ENCODE results near the gene UTRN.

DNA sequence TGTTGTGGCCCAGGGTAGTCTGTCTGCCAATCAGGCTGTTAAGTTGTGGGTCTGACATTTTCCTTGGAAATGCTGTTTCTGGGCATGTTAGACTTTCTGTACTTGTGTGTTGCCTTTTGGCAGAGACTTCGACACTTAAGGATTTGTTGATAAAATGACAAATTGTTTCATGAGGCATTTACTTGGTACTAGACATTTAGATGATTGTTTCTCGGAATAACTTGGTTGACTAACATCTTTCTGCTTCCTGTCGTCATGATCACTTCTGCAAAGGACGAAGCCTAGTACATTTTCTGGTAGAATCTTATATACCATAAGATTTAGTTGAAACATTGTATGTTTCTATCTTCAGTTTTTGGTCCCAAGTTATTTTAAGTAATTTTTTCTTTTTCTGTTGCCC, 34.1 kb downstream of the UTRN start:
- TF ChIP-seq, protein P1, sequence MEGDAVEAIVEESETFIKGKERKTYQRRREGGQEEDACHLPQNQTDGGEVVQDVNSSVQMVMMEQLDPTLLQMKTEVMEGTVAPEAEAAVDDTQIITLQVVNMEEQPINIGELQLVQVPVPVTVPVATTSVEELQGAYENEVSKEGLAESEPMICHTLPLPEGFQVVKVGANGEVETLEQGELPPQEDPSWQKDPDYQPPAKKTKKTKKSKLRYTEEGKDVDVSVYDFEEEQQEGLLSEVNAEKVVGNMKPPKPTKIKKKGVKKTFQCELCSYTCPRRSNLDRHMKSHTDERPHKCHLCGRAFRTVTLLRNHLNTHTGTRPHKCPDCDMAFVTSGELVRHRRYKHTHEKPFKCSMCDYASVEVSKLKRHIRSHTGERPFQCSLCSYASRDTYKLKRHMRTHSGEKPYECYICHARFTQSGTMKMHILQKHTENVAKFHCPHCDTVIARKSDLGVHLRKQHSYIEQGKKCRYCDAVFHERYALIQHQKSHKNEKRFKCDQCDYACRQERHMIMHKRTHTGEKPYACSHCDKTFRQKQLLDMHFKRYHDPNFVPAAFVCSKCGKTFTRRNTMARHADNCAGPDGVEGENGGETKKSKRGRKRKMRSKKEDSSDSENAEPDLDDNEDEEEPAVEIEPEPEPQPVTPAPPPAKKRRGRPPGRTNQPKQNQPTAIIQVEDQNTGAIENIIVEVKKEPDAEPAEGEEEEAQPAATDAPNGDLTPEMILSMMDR (IDR thresholded peaks at IDR 0.05), result no peak
- no peak for TF ChIP-seq NR1H2 (CRISPR knock-in tag; IDR thresholded peaks at IDR 0.05)

All from WTC11 (cell line).